GM21528 (cell line): ENCODE measurements around the gene IGDCC3.
"Not testable (repeated sequence)": the region's sequence is repeated elsewhere in the genome, so short reads cannot be mapped to it uniquely, and the experiment has no call there.

Experiments
- ATAC-seq: cut with Tn5 transposase; IDR thresholded peaks from one replicate; pipeline ENCODE4 v1.9.1; 2021; ENCODE audit warnings: mild to moderate bottlenecking, moderate library complexity; ENCODE audit not compliant: unreplicated experiment, low FRiP score

The IGDCC3 gene

GRCh38 chr15:65374334-65374733, 3.5 kb downstream of the IGDCC3 start:
- ATAC-seq, result no peak

DNA sequence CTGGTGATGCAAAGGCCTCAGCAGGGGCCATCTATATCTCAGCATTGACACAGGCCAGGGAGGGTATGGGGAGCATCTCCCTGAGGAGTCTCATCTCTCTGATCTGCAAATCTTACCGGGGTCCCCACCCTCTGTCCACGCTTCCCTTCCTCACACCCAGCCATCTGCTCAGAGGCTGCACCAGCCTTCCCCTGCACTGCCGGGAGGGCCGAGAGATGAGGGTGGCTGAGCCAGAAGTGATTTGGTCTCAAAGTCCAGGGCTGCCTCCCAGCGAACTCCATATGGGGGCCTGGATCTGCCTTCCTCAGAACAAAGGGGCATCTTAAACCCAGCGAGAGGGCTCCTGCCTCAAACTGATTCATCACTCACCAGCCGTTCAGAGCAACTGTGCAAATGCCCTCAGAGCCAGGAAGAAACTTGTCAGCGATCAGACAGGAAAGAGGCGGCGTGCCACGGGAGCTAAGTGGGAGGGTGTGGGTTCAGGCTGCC, 4.6 kb downstream of the IGDCC3 start:
- no peak for ATAC-seq

DNA sequence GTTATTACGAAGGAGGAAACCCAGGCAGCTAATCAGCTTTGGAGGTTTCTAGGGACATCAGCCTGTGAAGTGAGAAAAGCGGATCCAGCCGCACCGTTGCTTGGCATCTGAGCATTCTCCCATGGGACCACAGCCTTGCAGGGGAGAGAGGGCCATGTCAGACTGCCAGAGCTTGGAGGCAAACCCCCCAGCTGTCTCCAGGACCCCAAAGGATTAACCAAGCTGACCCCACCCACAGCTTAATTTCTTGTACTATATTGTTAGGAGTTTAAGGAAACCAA, 5.1 kb downstream of the IGDCC3 start:
- no peak for ATAC-seq

GRCh38 chr15:65371976-65372786, 5.6 kb downstream of the IGDCC3 start:
- no peak for ATAC-seq

DNA sequence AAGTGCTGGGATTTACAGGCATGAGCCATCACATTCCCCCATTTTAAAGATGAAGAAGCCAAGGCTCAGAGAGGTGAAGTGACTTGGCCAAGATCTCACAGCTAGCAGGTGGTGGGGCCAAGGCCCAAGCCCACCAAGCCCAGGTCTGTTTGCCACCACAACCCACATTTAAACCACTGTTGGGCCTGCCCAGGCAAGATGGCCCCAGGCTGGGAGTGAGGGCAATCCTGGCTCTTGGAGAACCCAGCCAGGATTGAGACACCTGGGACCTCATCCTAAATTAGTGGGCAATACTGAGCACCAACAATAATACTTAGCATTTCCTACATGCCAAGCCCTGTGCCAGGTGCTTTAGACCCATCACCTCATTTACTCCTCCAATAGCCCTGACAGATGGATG, 6.9 kb downstream of the IGDCC3 start:
- no peak for ATAC-seq

GRCh38 chr15:65369651-65370050, 8.2 kb downstream of the IGDCC3 start:
- ATAC-seq, result no peak

DNA sequence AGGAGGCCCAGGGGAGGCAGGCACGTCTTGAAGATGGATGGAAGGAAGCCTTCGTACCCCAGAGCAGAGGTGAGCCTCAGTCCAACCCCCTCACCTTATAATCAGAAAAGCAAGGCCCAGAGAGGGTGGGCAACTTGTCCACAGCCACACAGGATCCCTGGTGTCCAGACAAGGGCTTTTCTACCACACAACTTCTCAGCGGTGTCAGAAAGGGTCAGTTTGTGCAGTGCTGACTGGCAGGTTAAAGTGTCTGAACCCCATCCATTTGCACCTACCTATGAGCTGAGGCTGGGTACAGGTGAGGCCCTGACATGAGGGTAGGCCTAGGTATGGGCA, 8.6 kb downstream of the IGDCC3 start:
- no peak for ATAC-seq

DNA sequence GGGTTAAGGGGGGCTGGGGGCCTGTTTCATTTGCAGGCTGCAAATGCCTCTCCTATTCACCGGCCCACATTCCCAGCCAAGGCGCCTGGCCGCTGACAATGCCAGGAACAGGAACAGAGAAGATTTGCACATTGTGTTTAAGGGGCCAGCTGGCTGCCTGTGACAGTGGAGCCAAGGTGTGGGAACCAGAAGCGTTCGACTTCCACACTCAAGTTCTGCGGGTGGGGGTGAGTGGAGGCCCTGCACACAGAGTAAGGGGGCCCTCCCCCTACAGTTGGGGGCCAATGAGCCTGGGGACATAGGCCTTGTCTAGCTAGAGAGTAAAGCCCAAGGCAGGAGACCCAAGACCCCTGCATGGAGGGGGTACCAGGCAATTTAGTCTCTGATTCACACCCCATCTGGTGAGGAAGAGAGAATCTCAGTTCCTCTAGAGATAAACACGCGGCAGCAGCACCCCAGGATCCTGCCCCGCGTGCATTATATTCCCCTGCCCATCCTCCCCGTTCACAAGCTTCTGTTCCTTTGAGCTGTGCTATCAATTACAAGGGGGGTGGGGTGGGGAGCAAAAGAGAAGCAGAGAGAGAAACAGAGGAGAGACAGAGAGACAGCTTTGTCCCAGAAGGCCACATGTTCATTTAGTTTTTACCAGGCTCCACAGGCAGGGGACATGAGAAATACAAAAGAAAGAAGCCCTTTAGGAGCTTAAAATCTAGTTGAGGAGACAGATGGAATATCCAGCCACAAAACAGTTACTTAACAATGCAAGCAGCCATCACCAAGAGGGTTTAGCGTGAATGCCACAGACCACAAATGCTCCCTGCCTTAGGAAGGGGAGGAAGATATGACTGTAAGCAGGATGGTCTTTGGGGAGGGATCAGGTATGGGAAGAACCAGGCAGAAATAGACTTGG, 9.2 kb downstream of the IGDCC3 start:
- ATAC-seq, result no peak

GRCh38 chr15:65366122-65366892, 11.5 kb downstream of the IGDCC3 start:
- no peak for ATAC-seq

- ATAC-seq, result no peak
Measured at GRCh38 chr15:65365229-65365628, 12.6 kb downstream of the IGDCC3 start.

- no peak for ATAC-seq
Measured at GRCh38 chr15:65363766-65364165, 14.0 kb downstream of the IGDCC3 start.

DNA sequence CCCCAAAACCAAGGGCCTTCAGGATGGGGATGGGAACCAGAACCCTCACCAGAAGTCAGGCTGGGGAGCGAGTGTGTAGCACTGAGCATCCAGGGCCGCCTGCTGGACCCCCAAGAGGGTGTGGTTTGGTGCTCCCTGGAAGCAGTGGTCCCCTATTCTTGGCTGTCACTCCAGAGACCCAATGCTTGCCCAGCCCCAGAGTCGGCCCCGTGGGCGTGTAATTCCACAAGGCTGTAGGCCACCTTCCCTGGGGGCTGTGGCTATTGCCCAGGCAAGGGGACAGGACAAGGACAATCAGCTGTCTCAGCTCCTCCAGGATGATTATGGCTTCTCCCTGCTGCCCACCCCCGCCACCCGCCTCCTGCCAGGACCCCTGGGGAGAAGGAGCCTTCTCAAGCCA, 14.5 kb downstream of the IGDCC3 start:
- no peak for ATAC-seq

GRCh38 chr15:65362491-65362890, 15.3 kb downstream of the IGDCC3 start:
- ATAC-seq, result no peak

GRCh38 chr15:65361708-65362459, 15.9 kb downstream of the IGDCC3 start:
- no peak for ATAC-seq

DNA sequence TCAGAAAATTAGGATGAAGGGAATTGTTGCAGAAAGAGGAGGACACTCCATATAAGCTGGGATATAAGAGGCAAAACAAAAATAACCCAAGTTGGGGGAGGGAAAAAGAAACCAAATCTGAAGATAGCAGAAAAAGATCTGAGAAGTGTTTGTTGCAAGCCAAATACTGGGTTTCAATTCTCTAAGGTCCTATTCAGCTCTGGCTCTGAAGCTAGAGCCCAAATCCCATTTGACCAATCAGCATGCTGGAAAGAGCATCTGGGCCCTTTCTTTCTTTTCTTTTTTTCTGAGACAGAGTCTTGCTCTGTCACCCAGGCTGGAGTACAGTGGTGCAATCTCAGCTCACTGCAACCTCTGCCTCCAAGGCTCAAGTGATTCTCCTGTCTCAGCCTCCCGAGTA, 17.3 kb downstream of the IGDCC3 start:
- no peak for ATAC-seq

GRCh38 chr15:65355988-65356353, 21.8 kb downstream of the IGDCC3 start:
- no peak for ATAC-seq

DNA sequence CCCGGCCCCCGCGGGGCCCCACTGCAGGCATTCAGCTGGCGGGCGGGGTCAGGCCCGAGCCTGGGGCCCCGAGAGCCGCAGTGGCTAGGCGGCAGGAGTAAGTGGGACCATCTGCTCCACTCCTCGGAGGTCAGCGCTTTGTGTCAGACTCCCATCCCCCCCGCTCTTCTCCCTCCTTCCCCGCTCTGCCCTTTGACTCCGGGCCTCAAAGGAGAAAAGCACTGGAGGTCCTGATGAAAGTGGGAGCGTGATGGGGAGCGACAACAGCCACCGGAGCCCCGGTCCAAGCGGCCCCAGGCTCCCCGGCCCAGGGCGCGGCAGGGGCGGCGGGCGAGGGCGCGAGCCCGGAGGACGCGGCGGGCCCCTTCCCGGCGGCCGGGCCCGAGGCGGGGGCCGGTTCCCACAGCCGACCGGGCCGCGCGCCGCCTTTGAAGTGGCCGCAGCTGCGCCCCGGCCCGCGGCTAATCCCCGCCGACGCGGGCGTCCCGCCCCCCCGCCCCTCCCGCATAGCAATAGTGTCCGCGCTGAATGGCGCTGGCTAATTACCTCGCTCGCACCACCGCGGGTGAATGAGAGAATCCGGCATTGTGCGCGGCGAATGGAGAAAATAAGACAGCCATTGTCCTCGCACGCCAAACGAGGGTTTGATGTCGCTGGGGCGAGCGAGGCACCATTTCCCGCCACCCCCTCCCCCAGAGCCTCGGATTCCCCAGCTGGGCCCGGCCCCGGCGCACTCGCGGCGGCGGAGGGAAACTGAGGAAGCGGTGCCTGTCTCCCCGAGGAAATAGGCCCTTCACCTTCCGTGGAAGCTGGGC, 22.4 kb downstream of the IGDCC3 start:
- ATAC-seq, result no peak

GRCh38 chr15:65354835-65355172, 23.0 kb downstream of the IGDCC3 start:
- ATAC-seq, result no peak

DNA sequence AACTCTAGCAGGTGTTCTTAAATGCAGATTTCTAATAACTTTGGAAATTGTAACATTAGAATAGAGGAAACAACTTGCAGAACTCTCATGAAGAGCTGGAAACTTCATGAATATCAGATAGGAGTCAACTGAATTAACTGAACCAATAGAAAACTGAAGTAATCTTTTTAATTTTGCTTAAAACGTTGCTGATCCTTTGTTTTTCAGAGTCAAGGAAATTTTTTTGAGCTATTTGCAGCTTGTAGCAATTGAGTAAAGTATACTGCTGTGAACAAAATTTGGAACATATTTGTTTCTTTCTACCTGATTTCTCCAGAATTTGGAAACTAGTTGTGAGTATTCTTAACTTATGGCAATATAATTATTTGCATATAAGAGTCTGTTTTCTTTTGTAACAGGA, 25.8 kb downstream of the IGDCC3 start:
- not testable (repeated sequence) for ATAC-seq

DNA sequence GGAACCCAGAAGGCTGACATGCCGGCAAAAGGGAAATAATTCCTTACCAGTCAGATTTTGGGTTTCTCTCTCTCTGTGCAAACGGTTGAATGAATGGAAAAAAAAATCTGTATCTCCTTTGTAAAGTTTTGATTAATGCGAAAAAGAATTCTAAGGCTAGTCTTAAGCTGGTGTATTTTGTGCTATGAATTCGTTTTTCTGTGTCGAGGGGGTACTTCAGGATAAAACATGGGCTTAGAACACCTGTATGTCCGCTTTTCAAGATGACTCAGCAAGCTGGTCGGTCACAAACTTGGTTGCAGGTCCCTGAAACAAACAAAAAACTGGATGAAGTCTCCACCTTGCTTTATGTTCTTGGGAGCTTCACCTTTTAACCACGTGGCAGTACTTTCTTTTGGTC, 28.5 kb downstream of the IGDCC3 start:
- ATAC-seq, result no peak
